Lower leg skin (tissue), 4 donors: ENCODE results near the gene FAM72C. TPM values are rescaled to one million over a fixed set of nuclear protein-coding genes. Genes with fewer than 3 reads are reported as not detected.
"Not testable (repeated sequence)": the region's sequence is repeated elsewhere in the genome, so short reads cannot be mapped to it uniquely, and the experiment has no call there.

ENCODE experiments used
- DNase-seq, 2 donors: peaks; one replicate each; pipeline ENCODE4 v3.0.0-alpha.2; 2019; ENCODE audit warnings: low spot score in 2 of 2
- H3K4me3 ChIP-seq: fragments of 200-600 bp; sonication (generic); 2 replicates; pipeline ENCODE4 v1.5.1; 2017; ENCODE audit warnings: mild to moderate bottlenecking, low read depth; ENCODE audit not compliant: poor library complexity, severe bottlenecking
- WGBS, 2 donors: methylation state at CpG; one replicate each; pipeline ENCODE4 v1.1.5; 2018; 5-methylcytosine and 5-hydroxymethylcytosine counted together
- intact Hi-C: fragments of 100-400 bp; cut with DNase I; formaldehyde crosslinking; loops from one replicate; pipeline ENCODE4 v1.15.0; 2023; ENCODE audit warnings: low total_unique reads
- total RNA-seq, 4 donors: library from RNA; depleted of rRNA; stranded (reverse); fragments of >200 nt; gene quantifications; one replicate each; pipeline ENCODE4 v1.1.0, GENCODE V29; 2016

The FAM72C gene
- total RNA-seq, 4 donors from 2014 or later, result 0.34 to 3.1 (median 0.69) TPM

DNA sequence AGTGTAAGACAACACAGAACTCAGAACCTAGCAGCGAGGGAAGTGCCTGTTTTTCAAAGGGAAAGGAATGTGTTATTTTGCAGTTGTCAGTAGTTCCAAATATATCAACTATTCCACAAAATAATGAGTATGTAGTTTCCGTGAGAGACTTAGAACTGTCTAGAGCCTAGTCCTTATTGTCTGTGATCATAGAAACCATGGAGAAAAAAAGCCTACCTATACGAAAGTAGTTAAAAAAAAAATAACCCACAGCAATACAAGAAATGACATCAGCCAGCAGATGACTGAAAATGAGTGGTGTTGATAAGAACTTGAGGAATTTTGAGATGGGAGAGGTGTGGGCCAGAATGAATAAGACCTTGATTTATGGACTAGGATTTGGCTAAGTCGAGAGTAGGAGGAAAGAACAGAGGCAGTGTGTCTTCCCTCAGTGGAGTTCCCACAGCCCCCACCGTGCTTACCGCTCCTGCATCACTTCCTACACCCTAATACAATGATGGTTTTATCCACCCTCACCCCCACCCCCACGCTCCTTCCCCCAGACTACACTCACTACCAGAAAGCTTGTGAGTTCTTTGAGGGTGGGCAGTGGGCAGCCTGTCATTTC lies 21.6 kb upstream of the FAM72C start:
- WGBS, 2 donors, result 87% methylated on average over 2 of the region's 7 CpGs; no CpG with 5 or more reads in 1 of the 2 donors
- intact Hi-C loops, H3K4me3 ChIP-seq, DNase-seq: not testable (repeated sequence)

- WGBS, 2 donors, result no CpG with 5 or more reads among the region's 4 CpGs
- DNase-seq, intact Hi-C loops, H3K4me3 ChIP-seq: not testable (repeated sequence)
These were observed 18.9 kb upstream of the FAM72C start for GRCh38 chr1:143990699-143991098.

GRCh38 chr1:143989719-143990118 lies 17.9 kb upstream of the FAM72C start:
- DNase-seq, H3K4me3 ChIP-seq, intact Hi-C loops: not testable (repeated sequence)
- no CpG with 5 or more reads among the region's 1 CpG for WGBS, 2 donors

DNA sequence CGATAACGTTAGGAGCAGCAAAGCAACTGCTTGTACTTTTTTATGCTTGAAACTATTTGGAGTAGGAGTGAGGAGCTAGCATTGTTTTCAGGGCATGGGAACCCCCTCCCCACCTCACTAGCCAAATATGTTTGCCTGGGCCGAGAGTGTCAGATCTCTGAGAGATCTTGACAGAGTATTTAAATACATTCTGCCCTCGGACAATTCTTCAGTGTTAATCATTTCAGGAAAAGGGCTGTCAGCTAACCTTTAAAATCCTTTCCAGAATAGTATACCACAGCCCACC lies 17.6 kb upstream of the FAM72C start:
- DNase-seq, intact Hi-C loops, H3K4me3 ChIP-seq: not testable (repeated sequence)
- no CpG with 5 or more reads among the region's 4 CpGs for WGBS, 2 donors

DNA sequence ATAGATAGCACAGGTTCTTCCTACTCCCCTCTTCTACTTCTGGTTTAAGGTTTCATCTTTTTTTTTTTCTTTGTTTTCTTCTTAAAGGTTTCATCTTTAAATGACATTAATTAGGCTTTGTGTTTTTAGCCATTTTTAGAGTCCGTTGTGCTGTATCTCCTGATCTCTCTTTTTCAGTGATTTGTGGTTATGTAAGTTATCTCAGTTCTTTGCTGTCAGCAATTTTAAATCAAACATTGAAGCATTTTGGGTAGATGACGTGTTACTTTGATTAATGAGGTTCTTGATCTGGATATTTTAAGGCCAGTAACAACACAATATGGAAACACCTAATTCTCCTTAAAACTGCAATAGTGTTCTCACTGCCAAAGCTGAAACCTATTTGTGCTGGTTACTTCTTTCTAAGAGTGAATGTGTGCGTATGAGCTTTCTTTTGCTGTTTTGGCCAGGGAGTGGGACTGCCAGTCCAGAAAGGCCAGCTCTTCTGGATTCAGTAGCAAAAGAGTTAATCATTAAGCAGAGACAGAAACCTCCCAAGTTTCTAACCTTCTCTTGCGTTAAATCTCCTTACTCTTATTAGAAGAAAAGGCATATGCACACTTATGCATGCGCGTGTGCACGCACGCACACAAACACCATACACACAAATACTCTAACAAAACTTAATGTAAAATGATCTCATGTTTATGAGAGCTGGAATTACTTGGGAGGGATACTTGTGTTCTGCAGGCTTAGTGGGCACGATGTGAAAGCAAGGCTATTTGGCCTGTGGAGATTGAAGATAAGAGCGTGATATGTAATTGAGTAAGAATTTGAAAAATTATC lies 17.0 kb upstream of the FAM72C start:
- 76% methylated on average over 2 of the region's 10 CpGs; no CpG with 5 or more reads in 1 of the 2 donors for WGBS, 2 donors
- intact Hi-C loops, H3K4me3 ChIP-seq, DNase-seq: not testable (repeated sequence)

GRCh38 chr1:143987868-143988267 lies 16.1 kb upstream of the FAM72C start:
- H3K4me3 ChIP-seq, DNase-seq, intact Hi-C loops: not testable (repeated sequence)
- no CpG with 5 or more reads among the region's 1 CpG for WGBS, 2 donors

DNA sequence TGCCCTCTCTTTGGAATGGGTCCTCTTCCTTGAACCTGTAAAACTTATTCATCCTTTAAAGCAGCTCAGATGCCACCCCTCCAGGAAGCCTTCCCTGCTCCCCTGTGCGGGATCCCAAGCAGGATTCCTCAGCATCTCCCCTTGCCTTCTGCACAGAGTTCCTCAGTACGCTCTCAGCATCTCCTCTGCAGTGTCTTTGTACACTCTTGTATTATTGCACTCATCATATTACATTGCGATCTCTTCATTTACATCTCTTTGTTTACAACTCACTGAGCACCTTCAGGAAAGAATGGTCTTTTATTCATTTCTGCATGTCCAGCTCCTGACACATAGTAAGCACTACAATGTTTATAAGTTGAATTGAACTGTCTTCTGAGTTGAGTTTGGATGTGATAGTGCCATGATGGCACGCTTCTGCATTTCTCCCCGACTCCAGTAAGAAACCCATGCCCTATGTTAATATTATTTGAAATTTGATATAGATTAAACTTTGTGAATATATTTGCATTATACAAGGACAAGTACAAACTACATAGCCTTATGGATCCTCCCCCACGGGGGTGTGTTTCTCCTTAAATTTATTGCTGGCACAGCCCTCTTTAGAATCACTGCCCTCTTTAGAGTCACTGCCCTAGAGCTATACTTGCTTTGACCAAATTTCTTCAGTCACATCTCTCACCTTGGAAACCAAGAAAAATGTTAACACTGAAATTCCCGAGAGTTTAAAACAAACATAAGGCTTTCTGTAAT lies 13.1 kb upstream of the FAM72C start:
- intact Hi-C loops, DNase-seq, H3K4me3 ChIP-seq: not testable (repeated sequence)
- WGBS, 2 donors, result 90 to 97% methylated on average over 2 to 3 of the region's 7 CpGs

DNA sequence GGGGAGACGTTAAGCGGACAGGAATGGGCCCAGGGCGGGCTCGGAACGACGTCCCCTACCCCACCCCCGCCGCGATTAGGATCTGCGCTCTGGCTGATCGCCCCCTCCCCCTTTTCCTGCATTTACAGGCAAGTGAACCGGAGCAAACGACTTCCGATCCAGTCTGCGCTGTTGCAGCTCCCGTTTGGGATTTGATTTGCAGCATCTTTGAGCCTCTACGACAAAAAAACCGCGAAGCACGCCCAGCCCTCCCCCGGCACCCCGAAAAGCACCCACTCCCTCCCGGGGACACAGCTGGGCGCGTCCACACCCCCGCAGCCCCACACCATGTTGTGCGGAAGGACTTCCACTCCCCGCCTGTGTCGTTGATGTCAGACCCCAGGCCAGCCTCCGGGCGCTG lies 2.6 kb upstream of the FAM72C start:
- intact Hi-C loops, result not testable (repeated sequence)
- DNase-seq, result peak; percentile 14 to 34
- WGBS, 2 donors, result no CpG with 5 or more reads among the region's 31 CpGs

DNA sequence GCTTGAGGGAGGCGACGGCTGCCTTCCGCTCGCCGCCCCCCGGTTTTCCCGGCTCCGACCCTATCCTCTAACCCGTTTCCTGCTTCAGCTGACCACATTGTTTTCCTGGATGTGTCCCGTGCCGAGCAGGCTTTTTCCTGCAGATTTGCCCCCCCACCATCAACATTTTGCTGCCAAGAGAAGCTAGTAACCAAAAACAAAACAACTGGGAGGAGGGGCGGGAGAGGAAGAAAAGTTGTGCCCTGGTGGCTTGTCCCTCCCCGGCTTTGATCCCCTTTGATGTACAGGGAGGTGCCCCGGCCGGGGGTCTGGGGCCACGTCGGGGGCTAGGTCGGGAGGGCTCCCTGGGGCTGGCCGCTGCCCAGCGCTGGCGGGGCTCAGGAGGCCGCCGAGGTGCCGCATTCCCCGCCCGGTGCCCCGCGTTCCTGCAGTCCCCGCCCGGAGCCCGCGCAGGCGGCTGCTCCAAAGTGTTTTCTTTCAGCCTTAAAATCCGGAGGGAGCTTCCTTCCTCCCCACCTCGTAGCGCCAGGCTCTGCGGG lies 2.2 kb upstream of the FAM72C start:
- peak; percentile 19 to 74 for DNase-seq

More for the DNA sequence above, 2.6 kb upstream of the FAM72C start:
- not testable (repeated sequence) for H3K4me3 ChIP-seq

DNA sequence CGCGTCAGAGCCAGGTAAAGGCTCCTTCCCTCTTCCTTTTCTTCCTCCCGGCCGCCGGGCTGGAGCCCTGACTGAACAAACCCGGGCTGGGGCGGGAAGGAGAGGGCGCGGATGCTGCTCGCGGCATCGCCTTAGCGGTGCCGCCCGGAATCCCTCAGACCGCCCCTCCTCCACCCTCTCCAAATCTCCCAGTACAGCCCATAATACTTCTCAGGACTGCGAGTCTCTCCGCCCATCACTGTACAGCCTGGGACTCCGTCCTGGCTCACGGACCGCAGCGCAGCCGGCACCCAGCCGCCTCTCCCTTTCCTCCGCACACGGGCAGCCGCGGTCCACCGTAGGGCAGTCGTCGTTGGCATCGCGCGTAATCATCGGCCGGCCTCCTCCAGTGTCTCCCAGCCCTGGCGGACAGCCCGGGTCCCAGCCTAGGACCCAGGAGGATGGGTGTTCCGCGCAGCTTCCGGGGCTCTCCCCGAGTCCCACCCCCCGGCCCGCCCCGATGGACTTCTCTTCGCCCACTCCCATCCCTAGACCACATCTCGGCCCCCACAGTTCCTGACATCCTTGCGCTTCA lies 1.1 kb upstream of the FAM72C start:
- WGBS, 2 donors, result no CpG with 5 or more reads among the region's 48 CpGs
- intact Hi-C loops, H3K4me3 ChIP-seq, DNase-seq: not testable (repeated sequence)

More for the DNA sequence above, 2.2 kb upstream of the FAM72C start:
- intact Hi-C loops, H3K4me3 ChIP-seq: not testable (repeated sequence)
- whole genome bisulfite sequencing, 2 donors, result 0% methylated on average over 1 to 5 of the region's 37 CpGs

DNA sequence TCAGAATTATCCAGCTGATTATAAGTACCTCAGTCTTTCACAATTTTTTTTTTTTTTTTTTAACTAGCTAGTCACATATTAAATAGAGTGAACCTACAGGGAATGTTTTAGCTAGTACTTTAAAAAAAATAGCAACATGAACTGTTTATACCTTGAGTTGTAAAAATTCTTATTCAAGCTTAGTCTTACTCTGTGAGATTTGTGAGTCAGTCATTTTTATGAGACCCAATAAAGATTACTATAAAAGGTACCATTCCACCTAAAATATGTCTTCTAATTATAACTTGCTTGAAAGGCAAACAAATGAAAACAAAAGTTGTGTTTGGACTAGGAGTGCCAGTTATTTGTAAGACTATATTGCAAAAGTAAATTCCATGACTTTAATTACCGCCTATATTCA lies 5.9 kb downstream of the FAM72C start:
- WGBS, 2 donors, result no CpG with 5 or more reads among the region's 1 CpG
- intact Hi-C loops, result not testable (repeated sequence)

DNA sequence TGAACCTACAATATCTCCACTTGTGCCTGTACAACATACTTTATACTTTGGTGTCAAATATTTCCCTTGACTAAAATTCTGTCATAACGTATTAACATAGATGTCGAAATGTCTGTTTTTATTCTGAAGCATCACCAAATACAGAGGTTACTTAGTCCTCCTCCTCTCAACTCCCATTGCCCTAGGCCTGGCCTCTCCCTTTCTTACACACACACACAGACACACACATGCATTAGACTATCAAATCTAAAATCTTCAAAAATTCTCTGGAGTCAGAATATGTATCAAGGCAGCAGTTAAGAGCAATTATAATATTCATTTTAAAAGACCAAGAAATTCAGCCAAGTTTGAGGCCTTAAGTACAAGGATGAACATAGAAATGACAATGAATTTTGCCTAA lies 7.5 kb downstream of the FAM72C start:
- DNase-seq, H3K4me3 ChIP-seq, intact Hi-C loops: not testable (repeated sequence)
- WGBS, 2 donors, result no CpG with 5 or more reads among the region's 2 CpGs

More for the DNA sequence above, 5.9 kb downstream of the FAM72C start:
- DNase-seq, H3K4me3 ChIP-seq: not testable (repeated sequence)

GRCh38 chr1:143955930-143956329 lies 15.9 kb downstream of the FAM72C start:
- DNase-seq, H3K4me3 ChIP-seq, intact Hi-C loops: not testable (repeated sequence)
- WGBS, 2 donors, result no CpG with 5 or more reads among the region's 3 CpGs

DNA sequence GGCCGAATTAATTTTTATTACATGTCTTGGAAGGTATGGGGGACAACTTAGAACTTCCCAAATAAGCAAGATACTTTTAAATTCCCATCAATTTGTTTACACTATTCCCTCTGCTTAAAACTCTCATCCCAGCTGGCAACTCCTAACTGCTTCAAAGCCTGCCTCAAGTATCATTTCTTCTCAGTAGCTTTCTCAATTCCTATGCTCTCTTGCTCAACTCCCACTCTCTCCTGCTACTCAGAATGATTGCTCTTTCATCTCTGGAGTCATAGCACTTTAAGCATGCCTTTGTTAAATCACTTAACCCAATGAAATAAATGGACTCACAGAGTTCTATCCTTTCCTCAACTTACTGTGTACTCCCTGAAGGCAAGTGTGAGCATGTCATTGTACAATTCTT lies 18.9 kb downstream of the FAM72C start:
- intact Hi-C loops, H3K4me3 ChIP-seq, DNase-seq: not testable (repeated sequence)
- WGBS, 2 donors, result no CpG with 5 or more reads among the region's 1 CpG
